GM23338 (cell line): Measurements from ENCODE around the gene SCGB3A2. TPM values are rescaled to one million over a fixed set of nuclear protein-coding genes. Genes with fewer than 3 reads are reported as not detected.

Source experiments
- ATAC-seq: fragments of 200-7000 bp; cut with Tn5 transposase; 3 replicates; pipeline ENCODE4 v1.9.1; 2020
- DNase-seq: peaks from one replicate; pipeline ENCODE4 v3.0.0-alpha.2; 2015; ENCODE audit warnings: low spot score
- H2AFZ ChIP-seq: fragments of 200-600 bp; sonication (generic); 2 replicates; pipeline ENCODE4 v1.8.0; 2016; ENCODE audit warnings: antibody characterized with exemption, mild to moderate bottlenecking, moderate library complexity
- H3F3A ChIP-seq: fragments of 200-600 bp; sonication (generic); replicated peaks from 2 replicates; pipeline ENCODE4 v1.8.0; 2017; ENCODE audit warnings: antibody characterized with exemption, mixed run types, low read depth
- H3K27ac ChIP-seq: fragments of 200-600 bp; sonication (generic); 2 replicates; pipeline ENCODE4 v1.6.1; 2016; ENCODE audit warnings: low read depth
- H3K27me3 ChIP-seq: fragments of 200-600 bp; sonication (generic); 2 replicates; pipeline ENCODE4 v1.8.0; 2016; ENCODE audit warnings: mild to moderate bottlenecking, mixed run types, moderate library complexity; ENCODE audit not compliant: insufficient read depth
- H3K36me3 ChIP-seq: fragments of 200-600 bp; sonication (generic); 2 replicates; pipeline ENCODE4 v1.8.0; 2016; ENCODE audit warnings: mild to moderate bottlenecking; ENCODE audit not compliant: insufficient read depth
- H3K4me1 ChIP-seq: fragments of 200-600 bp; sonication (generic); 2 replicates; pipeline ENCODE4 v1.8.0; 2016; ENCODE audit warnings: mild to moderate bottlenecking, moderate library complexity; ENCODE audit not compliant: insufficient read depth
- H3K4me2 ChIP-seq: fragments of 200-600 bp; sonication (generic); 2 replicates; pipeline ENCODE4 v1.7.1; 2017; ENCODE audit warnings: mixed run types
- H3K4me3 ChIP-seq: fragments of 200-600 bp; sonication (generic); 2 replicates; pipeline ENCODE4 v1.6.1; 2016; ENCODE audit warnings: mixed run types
- H3K79me2 ChIP-seq: fragments of 200-600 bp; sonication (generic); replicated peaks from 2 replicates; pipeline ENCODE4 v1.8.0; 2017; ENCODE audit warnings: mild to moderate bottlenecking; ENCODE audit not compliant: insufficient read depth
- H3K9me2 ChIP-seq: fragments of 200-600 bp; sonication (generic); 2 replicates; pipeline ENCODE4 v1.8.0; 2017; ENCODE audit not compliant: insufficient read depth
- H4K20me1 ChIP-seq: fragments of 200-600 bp; sonication (generic); replicated peaks from 2 replicates; pipeline ENCODE4 v1.8.0; 2017; ENCODE audit warnings: mild to moderate bottlenecking; ENCODE audit not compliant: insufficient read depth
- H3K27ac Mint-ChIP-seq: 2 replicates; pipeline ENCODE4 v1.8.0; 2020; ENCODE audit warnings: inconsistent platforms, mild to moderate bottlenecking, moderate library complexity, mixed read lengths
- H3K27me3 Mint-ChIP-seq: 3 replicates; pipeline ENCODE4 v1.8.0; 2022; ENCODE audit warnings: low read depth, mild to moderate bottlenecking, moderate library complexity, mixed read lengths, inconsistent platforms; ENCODE audit not compliant: insufficient read depth, poor library complexity
- H3K36me3 Mint-ChIP-seq: 3 replicates; pipeline ENCODE4 v1.8.0; 2021; ENCODE audit warnings: low read depth, mild to moderate bottlenecking, inconsistent platforms, moderate library complexity, mixed read lengths
- H3K4me1 Mint-ChIP-seq: 3 replicates; pipeline ENCODE4 v1.8.0; 2020; ENCODE audit warnings: mild to moderate bottlenecking, inconsistent platforms, mixed read lengths
- H3K4me3 Mint-ChIP-seq: 3 replicates; pipeline ENCODE4 v1.8.0; 2021; ENCODE audit warnings: moderate library complexity, mild to moderate bottlenecking, inconsistent platforms, mixed read lengths
- H3K9me3 Mint-ChIP-seq: 3 replicates; pipeline ENCODE4 v1.8.0; 2020; ENCODE audit warnings: moderate library complexity, mild to moderate bottlenecking, inconsistent platforms, mixed read lengths
- CREB1 ChIP-seq: fragments of 250-450 bp; sonication (Bioruptor Pico); IDR thresholded peaks from 2 replicates; pipeline ENCODE4 v1.5.0; 2020; ENCODE audit warnings: low read depth, mild to moderate bottlenecking, moderate library complexity
- EZH2 ChIP-seq: fragments of 200-600 bp; sonication (generic); IDR thresholded peaks from one replicate; pipeline ENCODE4 v1.8.0; 2017; ENCODE audit warnings: antibody characterized with exemption, mild to moderate bottlenecking, low read depth; ENCODE audit not compliant: unreplicated experiment
- EZH2phosphoT487 ChIP-seq: fragments of 200-600 bp; sonication (generic); IDR thresholded peaks from one replicate; pipeline ENCODE4 v1.8.1; 2018; ENCODE audit warnings: antibody characterized with exemption; ENCODE audit not compliant: unreplicated experiment
- JUNB ChIP-seq: IDR thresholded peaks from one replicate; pipeline ENCODE4 v1.6.1; 2016; ENCODE audit warnings: antibody characterized with exemption; ENCODE audit not compliant: unreplicated experiment
- NANOG ChIP-seq: IDR thresholded peaks from 2 replicates; pipeline ENCODE4 v1.6.1; 2016; ENCODE audit warnings: antibody characterized with exemption, borderline replicate concordance
- POLR2AphosphoS5 ChIP-seq: IDR thresholded peaks from 2 replicates; pipeline ENCODE4 v1.6.1; 2016; ENCODE audit warnings: antibody characterized with exemption, low read depth
- REST ChIP-seq: IDR thresholded peaks from one replicate; pipeline ENCODE4 v1.6.1; 2018; ENCODE audit warnings: antibody characterized with exemption; ENCODE audit not compliant: unreplicated experiment
- STAT1 ChIP-seq: IDR thresholded peaks from one replicate; pipeline ENCODE4 v1.6.1; 2016; ENCODE audit warnings: antibody characterized with exemption; ENCODE audit not compliant: unreplicated experiment
- ZNF331 ChIP-seq: fragments of 250-450 bp; sonication (Bioruptor Pico); IDR thresholded peaks from 2 replicates; pipeline ENCODE4 v1.5.0; 2020; ENCODE audit warnings: low read depth, mild to moderate bottlenecking, moderate library complexity
- ZNF462 ChIP-seq: fragments of 250-450 bp; sonication (Bioruptor Pico); IDR thresholded peaks from 2 replicates; pipeline ENCODE4 v1.5.0; 2020; ENCODE audit warnings: mild to moderate bottlenecking, moderate library complexity
- polyA plus RNA-seq: library from polyadenylated mRNA; unstranded; fragments of >200 nt; fragmentation: Nextera tagmentation; extraction: Ambion mirVana; gene quantifications from 2 replicates; pipeline ENCODE4 v1.2.1, GENCODE V29; 2016
- total RNA-seq: library from RNA; depleted of rRNA; stranded (reverse); fragments of >200 nt; shearing (Covaris generic); gene quantifications from 2 replicates; pipeline ENCODE4 v1.2.3, GENCODE V29; 2014

The SCGB3A2 gene
- total and polyA plus RNA-seq, 2 experiments from 2014 or later, result 36.1 to 256 TPM

GRCh38 chr5:147855774-147856069 lies 22.8 kb upstream of the SCGB3A2 start:
- Histone ChIP-seq H3F3A (peaks cover 3% of the 10 kb centered on the region; the same call in 1 of the 2 replicates), H3K4me3 (no peak overlapping the region), H3K27me3 (no peaks in the 10 kb centered on the region), H3K4me2 (no peak overlapping the region), H3K9me2 (peaks cover 5% of the 10 kb centered on the region; the same call in 1 of the 2 replicates), H2AFZ (no peak overlapping the region), H3K79me2 (no peaks in the 10 kb centered on the region), H3K36me3 (no peaks in the 10 kb centered on the region), H3K4me1 (peaks cover 29% of the 10 kb centered on the region), H4K20me1 (no peaks in the 10 kb centered on the region), H3K27ac (no peak overlapping the region)
- DNase-seq (no peak), ATAC-seq (no peak)
- Mint-ChIP-seq H3K9me3 (no peaks in the 10 kb centered on the region), H3K4me1 (peaks cover 39% of the 10 kb centered on the region), H3K27ac (no peak overlapping the region), H3K36me3 (no peaks in the 10 kb centered on the region), H3K4me3 (no peak overlapping the region), H3K27me3 (peaks cover 2% of the 10 kb centered on the region)
- TF ChIP-seq EZH2phosphoT487 (no peak), POLR2AphosphoS5 (0 out of 2 replicates have a peak, but pooled peaks have one; percentile 10), CREB1 (CRISPR knock-in tag) (no peak), EZH2 (no peak)

- no peak for DNase-seq
- peaks cover 12% of the 10 kb centered on the region; the same call in 1 of the 2 replicates for H3F3A ChIP-seq
- H4K20me1 ChIP-seq, result no peaks in the 10 kb centered on the region
- H2AFZ ChIP-seq, result no peak overlapping the region
- ATAC-seq, result no peak
- no peaks in the 10 kb centered on the region for H3K79me2 ChIP-seq
- H3K4me3 Mint-ChIP-seq, result no peak overlapping the region
- no peaks in the 10 kb centered on the region for H3K27me3 ChIP-seq
- H3K4me1 ChIP-seq, result peaks cover 40% of the 10 kb centered on the region
- no peak overlapping the region for H3K4me2 ChIP-seq
- no peak overlapping the region for H3K27ac Mint-ChIP-seq
- H3K4me1 Mint-ChIP-seq, result peaks cover 48% of the 10 kb centered on the region
- no peak overlapping the region for H3K4me3 ChIP-seq
- no peak overlapping the region for H3K27ac ChIP-seq
- H3K9me2 ChIP-seq, result peaks cover 5% of the 10 kb centered on the region; the same call in 1 of the 2 replicates
- no peaks in the 10 kb centered on the region; the same call in 1 of the 2 replicates for H3K36me3 ChIP-seq
- H3K27me3 Mint-ChIP-seq, result peaks cover 2% of the 10 kb centered on the region
- H3K9me3 Mint-ChIP-seq, result no peaks in the 10 kb centered on the region
- no peak for TF ChIP-seq ZNF331 (CRISPR knock-in tag)
- no peak for TF ChIP-seq EZH2
- TF ChIP-seq JUNB, result no peak
- peak; percentile 61 for TF ChIP-seq POLR2AphosphoS5
- TF ChIP-seq REST, result no peak
- TF ChIP-seq STAT1, result no peak
- no peak for TF ChIP-seq NANOG
- TF ChIP-seq ZNF462, result no peak
- peaks cover 6% of the 10 kb centered on the region; the same call in 2 of the 3 replicates for H3K36me3 Mint-ChIP-seq
Measured at GRCh38 chr5:147856801-147857200, 21.7 kb upstream of the SCGB3A2 start.
